GM23338 (cell line): ENCODE results near the gene B3GAT3. TPM values are rescaled to one million over a fixed set of nuclear protein-coding genes. Genes with fewer than 3 reads are reported as not detected.

Experiments used
- ATAC-seq: fragments of 200-7000 bp; cut with Tn5 transposase; 3 replicates; pipeline ENCODE4 v1.9.1; 2020
- DNase-seq: peaks from one replicate; pipeline ENCODE4 v3.0.0-alpha.2; 2015; ENCODE audit warnings: low spot score
- H2AFZ ChIP-seq: fragments of 200-600 bp; sonication (generic); 2 replicates; pipeline ENCODE4 v1.8.0; 2016; ENCODE audit warnings: antibody characterized with exemption, mild to moderate bottlenecking, moderate library complexity
- H3F3A ChIP-seq: fragments of 200-600 bp; sonication (generic); replicated peaks from 2 replicates; pipeline ENCODE4 v1.8.0; 2017; ENCODE audit warnings: antibody characterized with exemption, mixed run types, low read depth
- H3K27ac ChIP-seq: fragments of 200-600 bp; sonication (generic); 2 replicates; pipeline ENCODE4 v1.6.1; 2016; ENCODE audit warnings: low read depth
- H3K27me3 ChIP-seq: fragments of 200-600 bp; sonication (generic); 2 replicates; pipeline ENCODE4 v1.8.0; 2016; ENCODE audit warnings: mild to moderate bottlenecking, mixed run types, moderate library complexity; ENCODE audit not compliant: insufficient read depth
- H3K36me3 ChIP-seq: fragments of 200-600 bp; sonication (generic); 2 replicates; pipeline ENCODE4 v1.8.0; 2016; ENCODE audit warnings: mild to moderate bottlenecking; ENCODE audit not compliant: insufficient read depth
- H3K4me1 ChIP-seq: fragments of 200-600 bp; sonication (generic); 2 replicates; pipeline ENCODE4 v1.8.0; 2016; ENCODE audit warnings: mild to moderate bottlenecking, moderate library complexity; ENCODE audit not compliant: insufficient read depth
- H3K4me2 ChIP-seq: fragments of 200-600 bp; sonication (generic); 2 replicates; pipeline ENCODE4 v1.7.1; 2017; ENCODE audit warnings: mixed run types
- H3K4me3 ChIP-seq: fragments of 200-600 bp; sonication (generic); 2 replicates; pipeline ENCODE4 v1.6.1; 2016; ENCODE audit warnings: mixed run types
- H3K79me2 ChIP-seq: fragments of 200-600 bp; sonication (generic); replicated peaks from 2 replicates; pipeline ENCODE4 v1.8.0; 2017; ENCODE audit warnings: mild to moderate bottlenecking; ENCODE audit not compliant: insufficient read depth
- H3K9me2 ChIP-seq: fragments of 200-600 bp; sonication (generic); 2 replicates; pipeline ENCODE4 v1.8.0; 2017; ENCODE audit not compliant: insufficient read depth
- H4K20me1 ChIP-seq: fragments of 200-600 bp; sonication (generic); replicated peaks from 2 replicates; pipeline ENCODE4 v1.8.0; 2017; ENCODE audit warnings: mild to moderate bottlenecking; ENCODE audit not compliant: insufficient read depth
- H3K27ac Mint-ChIP-seq: 2 replicates; pipeline ENCODE4 v1.8.0; 2020; ENCODE audit warnings: inconsistent platforms, mild to moderate bottlenecking, moderate library complexity, mixed read lengths
- H3K27me3 Mint-ChIP-seq: 3 replicates; pipeline ENCODE4 v1.8.0; 2022; ENCODE audit warnings: low read depth, mild to moderate bottlenecking, moderate library complexity, mixed read lengths, inconsistent platforms; ENCODE audit not compliant: insufficient read depth, poor library complexity
- H3K36me3 Mint-ChIP-seq: 3 replicates; pipeline ENCODE4 v1.8.0; 2021; ENCODE audit warnings: low read depth, mild to moderate bottlenecking, inconsistent platforms, moderate library complexity, mixed read lengths
- H3K4me1 Mint-ChIP-seq: 3 replicates; pipeline ENCODE4 v1.8.0; 2020; ENCODE audit warnings: mild to moderate bottlenecking, inconsistent platforms, mixed read lengths
- H3K4me3 Mint-ChIP-seq: 3 replicates; pipeline ENCODE4 v1.8.0; 2021; ENCODE audit warnings: moderate library complexity, mild to moderate bottlenecking, inconsistent platforms, mixed read lengths
- H3K9me3 Mint-ChIP-seq: 3 replicates; pipeline ENCODE4 v1.8.0; 2020; ENCODE audit warnings: moderate library complexity, mild to moderate bottlenecking, inconsistent platforms, mixed read lengths
- CREB1 ChIP-seq: fragments of 250-450 bp; sonication (Bioruptor Pico); IDR thresholded peaks from 2 replicates; pipeline ENCODE4 v1.5.0; 2020; ENCODE audit warnings: low read depth, mild to moderate bottlenecking, moderate library complexity
- CTCF ChIP-seq, 2 experiments: fragments of 200-600 bp in 1 of 2; sonication (generic) in 1 of 2; conservative IDR thresholded peaks; 2 replicates each; pipeline versions ENCODE4 v1.5.1 to v1.6.1; 2016 to 2017; ENCODE audit warnings: antibody characterized with exemption in 2 of 2, low read depth in 2 of 2, mild to moderate bottlenecking in 2 of 2, moderate library complexity in 1 of 2
- JUNB ChIP-seq: IDR thresholded peaks from one replicate; pipeline ENCODE4 v1.6.1; 2016; ENCODE audit warnings: antibody characterized with exemption; ENCODE audit not compliant: unreplicated experiment
- NANOG ChIP-seq: IDR thresholded peaks from 2 replicates; pipeline ENCODE4 v1.6.1; 2016; ENCODE audit warnings: antibody characterized with exemption, borderline replicate concordance
- POLR2AphosphoS5 ChIP-seq: IDR thresholded peaks from 2 replicates; pipeline ENCODE4 v1.6.1; 2016; ENCODE audit warnings: antibody characterized with exemption, low read depth
- REST ChIP-seq: IDR thresholded peaks from one replicate; pipeline ENCODE4 v1.6.1; 2018; ENCODE audit warnings: antibody characterized with exemption; ENCODE audit not compliant: unreplicated experiment
- STAT1 ChIP-seq: IDR thresholded peaks from one replicate; pipeline ENCODE4 v1.6.1; 2016; ENCODE audit warnings: antibody characterized with exemption; ENCODE audit not compliant: unreplicated experiment
- ZNF114 ChIP-seq: fragments of 250-450 bp; sonication (Bioruptor Pico); IDR thresholded peaks from 2 replicates; pipeline ENCODE4 v1.5.0; 2020; ENCODE audit warnings: mild to moderate bottlenecking, moderate library complexity
- ZNF331 ChIP-seq: fragments of 250-450 bp; sonication (Bioruptor Pico); IDR thresholded peaks from 2 replicates; pipeline ENCODE4 v1.5.0; 2020; ENCODE audit warnings: low read depth, mild to moderate bottlenecking, moderate library complexity
- polyA plus RNA-seq: library from polyadenylated mRNA; unstranded; fragments of >200 nt; fragmentation: Nextera tagmentation; extraction: Ambion mirVana; gene quantifications from 2 replicates; pipeline ENCODE4 v1.2.1, GENCODE V29; 2016
- total RNA-seq: library from RNA; depleted of rRNA; stranded (reverse); fragments of >200 nt; shearing (Covaris generic); gene quantifications from 2 replicates; pipeline ENCODE4 v1.2.3, GENCODE V29; 2014
- TF ChIP-seq, protein P1 (sequence below): fragments of 250-450 bp; sonication (Bioruptor Pico); IDR thresholded peaks from 2 replicates; pipeline ENCODE4 v1.5.0; 2020; ENCODE audit warnings: mild to moderate bottlenecking, moderate library complexity
- TF ChIP-seq, protein P2 (sequence below): IDR thresholded peaks from 2 replicates; pipeline ENCODE4 v1.6.1; 2016; ENCODE audit warnings: antibody characterized with exemption

The B3GAT3 gene
- total and polyA plus RNA-seq, 2 experiments from 2014 or later, result 16.4 to 18.4 TPM

GRCh38 chr11:62567018-62567633 lies 54.7 kb downstream of the B3GAT3 start (continued):
- TF ChIP-seq, protein P1, sequence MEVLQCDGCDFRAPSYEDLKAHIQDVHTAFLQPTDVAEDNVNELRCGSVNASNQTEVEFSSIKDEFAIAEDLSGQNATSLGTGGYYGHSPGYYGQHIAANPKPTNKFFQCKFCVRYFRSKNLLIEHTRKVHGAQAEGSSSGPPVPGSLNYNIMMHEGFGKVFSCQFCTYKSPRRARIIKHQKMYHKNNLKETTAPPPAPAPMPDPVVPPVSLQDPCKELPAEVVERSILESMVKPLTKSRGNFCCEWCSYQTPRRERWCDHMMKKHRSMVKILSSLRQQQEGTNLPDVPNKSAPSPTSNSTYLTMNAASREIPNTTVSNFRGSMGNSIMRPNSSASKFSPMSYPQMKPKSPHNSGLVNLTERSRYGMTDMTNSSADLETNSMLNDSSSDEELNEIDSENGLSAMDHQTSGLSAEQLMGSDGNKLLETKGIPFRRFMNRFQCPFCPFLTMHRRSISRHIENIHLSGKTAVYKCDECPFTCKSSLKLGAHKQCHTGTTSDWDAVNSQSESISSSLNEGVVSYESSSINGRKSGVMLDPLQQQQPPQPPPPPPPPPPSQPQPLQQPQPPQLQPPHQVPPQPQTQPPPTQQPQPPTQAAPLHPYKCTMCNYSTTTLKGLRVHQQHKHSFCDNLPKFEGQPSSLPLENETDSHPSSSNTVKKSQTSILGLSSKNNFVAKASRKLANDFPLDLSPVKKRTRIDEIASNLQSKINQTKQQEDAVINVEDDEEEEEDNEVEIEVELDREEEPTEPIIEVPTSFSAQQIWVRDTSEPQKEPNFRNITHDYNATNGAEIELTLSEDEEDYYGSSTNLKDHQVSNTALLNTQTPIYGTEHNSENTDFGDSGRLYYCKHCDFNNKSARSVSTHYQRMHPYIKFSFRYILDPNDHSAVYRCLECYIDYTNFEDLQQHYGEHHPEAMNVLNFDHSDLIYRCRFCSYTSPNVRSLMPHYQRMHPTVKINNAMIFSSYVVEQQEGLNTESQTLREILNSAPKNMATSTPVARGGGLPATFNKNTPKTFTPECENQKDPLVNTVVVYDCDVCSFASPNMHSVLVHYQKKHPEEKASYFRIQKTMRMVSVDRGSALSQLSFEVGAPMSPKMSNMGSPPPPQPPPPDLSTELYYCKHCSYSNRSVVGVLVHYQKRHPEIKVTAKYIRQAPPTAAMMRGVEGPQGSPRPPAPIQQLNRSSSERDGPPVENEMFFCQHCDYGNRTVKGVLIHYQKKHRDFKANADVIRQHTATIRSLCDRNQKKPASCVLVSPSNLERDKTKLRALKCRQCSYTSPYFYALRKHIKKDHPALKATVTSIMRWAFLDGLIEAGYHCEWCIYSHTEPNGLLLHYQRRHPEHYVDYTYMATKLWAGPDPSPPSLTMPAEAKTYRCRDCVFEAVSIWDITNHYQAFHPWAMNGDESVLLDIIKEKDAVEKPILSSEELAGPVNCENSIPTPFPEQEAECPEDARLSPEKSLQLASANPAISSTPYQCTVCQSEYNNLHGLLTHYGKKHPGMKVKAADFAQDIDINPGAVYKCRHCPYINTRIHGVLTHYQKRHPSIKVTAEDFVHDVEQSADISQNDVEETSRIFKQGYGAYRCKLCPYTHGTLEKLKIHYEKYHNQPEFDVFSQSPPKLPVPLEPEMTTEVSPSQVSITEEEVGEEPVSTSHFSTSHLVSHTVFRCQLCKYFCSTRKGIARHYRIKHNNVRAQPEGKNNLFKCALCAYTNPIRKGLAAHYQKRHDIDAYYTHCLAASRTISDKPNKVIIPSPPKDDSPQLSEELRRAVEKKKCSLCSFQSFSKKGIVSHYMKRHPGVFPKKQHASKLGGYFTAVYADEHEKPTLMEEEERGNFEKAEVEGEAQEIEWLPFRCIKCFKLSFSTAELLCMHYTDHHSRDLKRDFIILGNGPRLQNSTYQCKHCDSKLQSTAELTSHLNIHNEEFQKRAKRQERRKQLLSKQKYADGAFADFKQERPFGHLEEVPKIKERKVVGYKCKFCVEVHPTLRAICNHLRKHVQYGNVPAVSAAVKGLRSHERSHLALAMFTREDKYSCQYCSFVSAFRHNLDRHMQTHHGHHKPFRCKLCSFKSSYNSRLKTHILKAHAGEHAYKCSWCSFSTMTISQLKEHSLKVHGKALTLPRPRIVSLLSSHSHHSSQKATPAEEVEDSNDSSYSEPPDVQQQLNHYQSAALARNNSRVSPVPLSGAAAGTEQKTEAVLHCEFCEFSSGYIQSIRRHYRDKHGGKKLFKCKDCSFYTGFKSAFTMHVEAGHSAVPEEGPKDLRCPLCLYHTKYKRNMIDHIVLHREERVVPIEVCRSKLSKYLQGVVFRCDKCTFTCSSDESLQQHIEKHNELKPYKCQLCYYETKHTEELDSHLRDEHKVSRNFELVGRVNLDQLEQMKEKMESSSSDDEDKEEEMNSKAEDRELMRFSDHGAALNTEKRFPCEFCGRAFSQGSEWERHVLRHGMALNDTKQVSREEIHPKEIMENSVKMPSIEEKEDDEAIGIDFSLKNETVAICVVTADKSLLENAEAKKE, result no peak

- Histone ChIP-seq H3K4me2 (no peak overlapping the region), H2AFZ (no peak overlapping the region), H3K27ac (0 out of 2 replicates have a peak overlapping the region, but pooled peaks have one; percentile 15), H3K79me2 (peaks cover 75% of the 10 kb centered on the region), H4K20me1 (peaks cover 80% of the 10 kb centered on the region), H3K4me1 (peaks cover 17% of the 10 kb centered on the region), H3F3A (peaks cover 71% of the 10 kb centered on the region), H3K9me2 (no peaks in the 10 kb centered on the region), H3K4me3 (no peak overlapping the region), H3K27me3 (no peaks in the 10 kb centered on the region), H3K36me3 (peaks cover 75% of the 10 kb centered on the region)
- ATAC-seq (no peak), DNase-seq (no peak)
- no peak overlapping the region for H3K27ac Mint-ChIP-seq
- H3K27me3 Mint-ChIP-seq, result peaks cover 14% of the 10 kb centered on the region
- no peak overlapping the region; the same call in 2 of the 3 replicates for H3K4me3 Mint-ChIP-seq
- no peaks in the 10 kb centered on the region; the same call in 2 of the 3 replicates for H3K9me3 Mint-ChIP-seq
- peaks cover 33% of the 10 kb centered on the region for H3K4me1 Mint-ChIP-seq
- peaks cover 95% of the 10 kb centered on the region for H3K36me3 Mint-ChIP-seq
- no peak for TF ChIP-seq JUNB
- TF ChIP-seq ZNF331 (CRISPR knock-in tag), result no peak
- no peak for TF ChIP-seq NANOG
- no peak for TF ChIP-seq STAT1
- TF ChIP-seq REST, result no peak
- TF ChIP-seq ZNF114 (CRISPR knock-in tag), result no peak
- TF ChIP-seq, protein P2, sequence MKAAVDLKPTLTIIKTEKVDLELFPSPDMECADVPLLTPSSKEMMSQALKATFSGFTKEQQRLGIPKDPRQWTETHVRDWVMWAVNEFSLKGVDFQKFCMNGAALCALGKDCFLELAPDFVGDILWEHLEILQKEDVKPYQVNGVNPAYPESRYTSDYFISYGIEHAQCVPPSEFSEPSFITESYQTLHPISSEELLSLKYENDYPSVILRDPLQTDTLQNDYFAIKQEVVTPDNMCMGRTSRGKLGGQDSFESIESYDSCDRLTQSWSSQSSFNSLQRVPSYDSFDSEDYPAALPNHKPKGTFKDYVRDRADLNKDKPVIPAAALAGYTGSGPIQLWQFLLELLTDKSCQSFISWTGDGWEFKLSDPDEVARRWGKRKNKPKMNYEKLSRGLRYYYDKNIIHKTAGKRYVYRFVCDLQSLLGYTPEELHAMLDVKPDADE, result no peak
- TF ChIP-seq POLR2AphosphoS5, result no peak
- no peak for TF ChIP-seq CREB1 (CRISPR knock-in tag)
- no peak for TF ChIP-seq CTCF (conservative IDR thresholded peaks at IDR 0.05; ENCODE audit: low read depth in 2 of 2)
Measured at GRCh38 chr11:62566247-62566646, 55.5 kb downstream of the B3GAT3 start.
